WTC11 (cell line): ENCODE results near the gene OR56A5.

Source experiments
- CBFB ChIP-seq: sonication (generic); formaldehyde crosslinking; IDR thresholded peaks from 2 replicates; pipeline ENCODE4 v1.8.1; 2022; ENCODE audit warnings: mild to moderate bottlenecking, low read depth, missing genetic modification reagents
- CTCF ChIP-seq: fragments of 200-600 bp; IDR thresholded peaks from 2 replicates; pipeline ENCODE4 v1.8.0; 2022; ENCODE audit warnings: antibody characterized with exemption
- NR3C1 ChIP-seq: sonication (generic); formaldehyde crosslinking; conservative IDR thresholded peaks from 2 replicates; pipeline ENCODE4 v1.8.1; 2023; ENCODE audit warnings: low read depth, mild to moderate bottlenecking, missing genetic modification reagents
- TEAD4 ChIP-seq: sonication (generic); formaldehyde crosslinking; IDR thresholded peaks from 2 replicates; pipeline ENCODE4 v1.8.0; 2022; ENCODE audit warnings: mild to moderate bottlenecking, missing genetic modification reagents
- ZBTB21 ChIP-seq: sonication (generic); formaldehyde crosslinking; IDR thresholded peaks from 2 replicates; pipeline ENCODE4 v1.8.1; 2023; ENCODE audit warnings: mild to moderate bottlenecking, missing genetic modification reagents, borderline replicate concordance

- TF ChIP-seq CBFB (CRISPR knock-in tag), result no peak
- TF ChIP-seq NR3C1 (CRISPR knock-in tag), result no peak
- no peak for TF ChIP-seq TEAD4 (CRISPR knock-in tag)
- no peak for TF ChIP-seq CTCF
- TF ChIP-seq ZBTB21 (CRISPR knock-in tag), result no peak
These were observed 35.6 kb downstream of the OR56A5 start for GRCh38 chr11:5932671-5933070.
